HL-60 (cell line): ENCODE data around the gene DSCAML1.

ENCODE experiments used
- DNase-seq, 2 experiments: peaks; one replicate each; pipeline ENCODE4 v3.0.0-alpha.2; 2010 to 2020; ENCODE audit warnings: low read depth in 1 of 2, low spot score in 1 of 2
- H3K27ac ChIP-seq: fragments of 250-450 bp; sonication (Bioruptor Pico); replicated peaks from 2 replicates; pipeline ENCODE4 v1.5.1; 2020; ENCODE audit warnings: mild to moderate bottlenecking, moderate library complexity
- H3K27me3 ChIP-seq: fragments of 250-450 bp; sonication (Bioruptor Pico); 2 replicates; pipeline ENCODE4 v1.5.1; 2021; ENCODE audit warnings: mild to moderate bottlenecking, moderate library complexity; ENCODE audit not compliant: insufficient read depth, poor library complexity, severe bottlenecking
- H3K4me3 ChIP-seq: replicated peaks from 2 replicates; pipeline ENCODE4 v1.5.1; 2011; ENCODE audit warnings: mild to moderate bottlenecking, control low read depth, low read length; ENCODE audit not compliant: insufficient read depth
- GABPA ChIP-seq: IDR thresholded peaks from 2 replicates; pipeline ENCODE4 v1.6.1; 2012; ENCODE audit warnings: low read depth
- POLR2AphosphoS5 ChIP-seq: IDR thresholded peaks from 2 replicates; pipeline ENCODE4 v1.6.1; 2012; ENCODE audit warnings: low read depth
- SPI1 ChIP-seq: IDR thresholded peaks from 2 replicates; pipeline ENCODE4 v1.6.1; 2012; ENCODE audit warnings: low read depth, mild to moderate bottlenecking, borderline replicate concordance
- TF ChIP-seq, protein P1 (sequence below): IDR thresholded peaks from 2 replicates; pipeline ENCODE4 v1.6.1; 2012; ENCODE audit warnings: low read depth; ENCODE audit not compliant: insufficient replicate concordance
- TF ChIP-seq, protein P2 (sequence below): IDR thresholded peaks from one replicate; pipeline ENCODE4 v1.5.1; 2011; ENCODE audit warnings: low read length, control low read depth, inconsistent platforms; ENCODE audit not compliant: insufficient read depth

The DSCAML1 gene

DNA sequence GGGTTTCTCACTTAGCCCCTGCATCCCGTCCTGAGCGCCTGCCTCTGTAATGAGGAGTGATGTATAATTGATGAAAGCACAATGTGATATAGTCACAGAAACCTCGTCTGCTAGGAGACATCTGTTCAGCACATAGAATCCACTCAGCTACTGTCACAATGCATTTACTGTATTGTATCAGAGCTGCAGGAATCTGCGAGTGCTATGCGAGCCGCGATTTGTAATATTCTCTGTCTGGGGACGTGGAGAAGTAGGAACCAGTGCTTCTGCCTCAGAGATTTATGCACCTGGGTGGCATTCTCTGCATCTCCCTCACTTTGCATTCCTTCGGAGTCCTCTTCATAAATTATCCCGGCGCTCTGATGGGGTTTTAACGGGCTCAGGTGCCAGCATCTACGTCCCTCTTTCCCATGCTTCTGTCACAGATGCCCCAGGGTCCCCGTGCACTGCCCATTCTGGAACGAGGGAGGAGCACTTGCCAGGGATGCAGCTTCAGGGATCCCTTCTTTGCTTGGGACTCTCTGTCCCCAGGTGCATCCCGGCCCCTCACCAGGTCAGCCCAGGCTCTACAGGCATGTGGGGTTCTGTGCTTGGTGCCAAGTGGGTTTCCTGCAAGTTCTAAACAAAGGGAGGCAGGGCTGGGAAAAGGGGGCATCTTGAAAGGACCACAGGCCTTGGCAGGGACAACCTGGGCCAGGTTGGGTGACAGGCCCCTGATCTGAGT, 205.5 kb downstream of the DSCAML1 start:
- no peak for DNase-seq
- TF ChIP-seq, protein P1, sequence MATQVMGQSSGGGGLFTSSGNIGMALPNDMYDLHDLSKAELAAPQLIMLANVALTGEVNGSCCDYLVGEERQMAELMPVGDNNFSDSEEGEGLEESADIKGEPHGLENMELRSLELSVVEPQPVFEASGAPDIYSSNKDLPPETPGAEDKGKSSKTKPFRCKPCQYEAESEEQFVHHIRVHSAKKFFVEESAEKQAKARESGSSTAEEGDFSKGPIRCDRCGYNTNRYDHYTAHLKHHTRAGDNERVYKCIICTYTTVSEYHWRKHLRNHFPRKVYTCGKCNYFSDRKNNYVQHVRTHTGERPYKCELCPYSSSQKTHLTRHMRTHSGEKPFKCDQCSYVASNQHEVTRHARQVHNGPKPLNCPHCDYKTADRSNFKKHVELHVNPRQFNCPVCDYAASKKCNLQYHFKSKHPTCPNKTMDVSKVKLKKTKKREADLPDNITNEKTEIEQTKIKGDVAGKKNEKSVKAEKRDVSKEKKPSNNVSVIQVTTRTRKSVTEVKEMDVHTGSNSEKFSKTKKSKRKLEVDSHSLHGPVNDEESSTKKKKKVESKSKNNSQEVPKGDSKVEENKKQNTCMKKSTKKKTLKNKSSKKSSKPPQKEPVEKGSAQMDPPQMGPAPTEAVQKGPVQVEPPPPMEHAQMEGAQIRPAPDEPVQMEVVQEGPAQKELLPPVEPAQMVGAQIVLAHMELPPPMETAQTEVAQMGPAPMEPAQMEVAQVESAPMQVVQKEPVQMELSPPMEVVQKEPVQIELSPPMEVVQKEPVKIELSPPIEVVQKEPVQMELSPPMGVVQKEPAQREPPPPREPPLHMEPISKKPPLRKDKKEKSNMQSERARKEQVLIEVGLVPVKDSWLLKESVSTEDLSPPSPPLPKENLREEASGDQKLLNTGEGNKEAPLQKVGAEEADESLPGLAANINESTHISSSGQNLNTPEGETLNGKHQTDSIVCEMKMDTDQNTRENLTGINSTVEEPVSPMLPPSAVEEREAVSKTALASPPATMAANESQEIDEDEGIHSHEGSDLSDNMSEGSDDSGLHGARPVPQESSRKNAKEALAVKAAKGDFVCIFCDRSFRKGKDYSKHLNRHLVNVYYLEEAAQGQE = no peak
- TF ChIP-seq, protein P2, sequence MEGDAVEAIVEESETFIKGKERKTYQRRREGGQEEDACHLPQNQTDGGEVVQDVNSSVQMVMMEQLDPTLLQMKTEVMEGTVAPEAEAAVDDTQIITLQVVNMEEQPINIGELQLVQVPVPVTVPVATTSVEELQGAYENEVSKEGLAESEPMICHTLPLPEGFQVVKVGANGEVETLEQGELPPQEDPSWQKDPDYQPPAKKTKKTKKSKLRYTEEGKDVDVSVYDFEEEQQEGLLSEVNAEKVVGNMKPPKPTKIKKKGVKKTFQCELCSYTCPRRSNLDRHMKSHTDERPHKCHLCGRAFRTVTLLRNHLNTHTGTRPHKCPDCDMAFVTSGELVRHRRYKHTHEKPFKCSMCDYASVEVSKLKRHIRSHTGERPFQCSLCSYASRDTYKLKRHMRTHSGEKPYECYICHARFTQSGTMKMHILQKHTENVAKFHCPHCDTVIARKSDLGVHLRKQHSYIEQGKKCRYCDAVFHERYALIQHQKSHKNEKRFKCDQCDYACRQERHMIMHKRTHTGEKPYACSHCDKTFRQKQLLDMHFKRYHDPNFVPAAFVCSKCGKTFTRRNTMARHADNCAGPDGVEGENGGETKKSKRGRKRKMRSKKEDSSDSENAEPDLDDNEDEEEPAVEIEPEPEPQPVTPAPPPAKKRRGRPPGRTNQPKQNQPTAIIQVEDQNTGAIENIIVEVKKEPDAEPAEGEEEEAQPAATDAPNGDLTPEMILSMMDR = no peak
- TF ChIP-seq GABPA = no peak
- no peak for TF ChIP-seq SPI1
- TF ChIP-seq POLR2AphosphoS5 = no peak
- no peak overlapping the region for H3K4me3 ChIP-seq
- H3K27me3 ChIP-seq = no peaks in the 10 kb centered on the region
- no peak overlapping the region for H3K27ac ChIP-seq

DNA sequence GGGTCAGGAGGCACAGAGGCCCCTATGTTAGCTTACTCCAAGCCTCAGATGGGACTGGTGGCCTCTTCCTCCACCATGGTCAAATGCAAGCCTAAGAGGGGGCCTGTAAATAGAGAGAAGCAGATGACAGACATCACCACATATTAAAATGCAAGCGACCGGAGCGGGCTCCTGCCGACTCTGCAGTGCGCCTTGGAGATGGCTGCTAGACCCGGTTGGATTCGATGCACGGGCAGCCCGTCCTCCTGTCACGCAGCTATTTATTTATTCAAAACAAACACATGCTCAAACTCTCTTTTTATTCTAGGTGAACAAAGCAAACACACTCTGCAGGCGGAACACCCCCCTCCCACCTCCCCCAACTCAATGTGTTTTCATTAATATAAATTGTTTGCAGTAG, 208.0 kb downstream of the DSCAML1 start:
- Histone ChIP-seq H3K27ac (no peak overlapping the region), H3K27me3 (no peaks in the 10 kb centered on the region), H3K4me3 (no peak overlapping the region)
- DNase-seq = no peak
- TF ChIP-seq SPI1 (no peak), POLR2AphosphoS5 (no peak), GABPA (no peak)
- TF ChIP-seq, protein P1 = no peak
- TF ChIP-seq, protein P2 = no peak

DNA sequence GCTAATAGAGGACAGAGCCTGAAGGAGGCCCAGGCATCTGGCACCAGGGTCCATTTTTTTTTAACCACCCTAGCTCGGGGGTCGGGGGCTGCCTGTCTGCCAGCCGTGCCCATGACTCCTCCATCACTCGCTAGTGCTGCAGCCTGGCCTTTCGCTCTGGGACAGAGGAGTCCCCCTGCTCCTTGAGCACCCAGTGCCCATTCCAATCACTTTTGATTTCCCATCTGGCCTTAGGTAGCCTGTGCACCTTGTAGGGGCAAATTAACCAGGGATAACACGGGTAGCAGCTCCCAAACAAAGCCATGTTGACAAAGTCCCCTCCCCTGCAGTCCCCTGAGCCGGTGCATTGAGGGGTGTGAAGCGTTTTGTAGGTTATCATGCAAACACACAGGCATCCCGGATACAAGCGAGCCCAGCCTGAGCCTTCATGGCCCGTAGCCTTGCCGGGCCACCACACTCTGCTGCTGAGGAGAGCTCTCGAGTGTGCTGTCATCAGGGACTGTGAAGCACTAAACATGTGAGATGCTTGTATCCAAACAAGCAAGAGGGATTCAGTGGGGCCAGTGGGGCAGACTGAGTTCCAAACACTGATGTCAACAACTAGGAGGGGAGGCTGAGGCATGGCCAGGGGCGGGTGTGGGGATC, 208.7 kb downstream of the DSCAML1 start:
- H3K27me3 ChIP-seq = no peaks in the 10 kb centered on the region
- TF ChIP-seq, protein P2 = no peak
- TF ChIP-seq SPI1 (no peak), GABPA (no peak)
- no peak for DNase-seq

DNA sequence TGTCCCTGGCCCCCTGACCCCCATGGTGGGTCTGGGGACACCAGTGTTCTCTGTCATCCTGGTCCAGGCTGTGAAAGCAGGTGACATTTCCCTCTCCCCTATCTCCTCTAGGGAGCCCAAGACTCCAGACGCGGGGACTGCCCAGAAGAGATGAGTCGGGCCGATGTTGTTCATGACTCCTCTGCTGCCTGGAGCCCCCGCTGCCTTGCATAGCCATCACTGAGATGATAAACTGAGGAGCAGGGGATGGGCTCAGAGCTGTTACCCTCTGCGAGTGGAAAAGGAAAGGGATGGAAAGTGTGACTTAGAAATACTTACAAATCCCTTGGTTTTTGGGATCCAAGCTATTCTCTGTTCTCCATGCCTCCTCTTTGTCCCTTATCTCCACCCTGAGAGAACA, 209.6 kb downstream of the DSCAML1 start:
- TF ChIP-seq, protein P1 = no peak
- no peak for TF ChIP-seq POLR2AphosphoS5
- no peak for TF ChIP-seq GABPA
- TF ChIP-seq, protein P2 = no peak
- no peak overlapping the region for H3K27ac ChIP-seq
- H3K27me3 ChIP-seq = no peaks in the 10 kb centered on the region
- no peak for DNase-seq
- H3K4me3 ChIP-seq = no peak overlapping the region

More for the DNA sequence above, 208.7 kb downstream of the DSCAML1 start:
- H3K4me3 ChIP-seq = no peak overlapping the region
- H3K27ac ChIP-seq = no peak overlapping the region
